DND-41 (cell line): Measurements from ENCODE around the gene USP12.

ENCODE experiments used
- ATAC-seq: fragments of 200-7000 bp; cut with Tn5 transposase; 3 replicates; pipeline ENCODE4 v1.9.1; 2021; ENCODE audit warnings: low read depth; ENCODE audit not compliant: insufficient read depth
- DNase-seq: peaks from one replicate; pipeline ENCODE4 v3.0.0-alpha.2; 2020
- H2AFZ ChIP-seq: 2 replicates; pipeline ENCODE4 v1.6.0; 2012; ENCODE audit warnings: low read depth, low read length
- H3K27ac ChIP-seq: 2 replicates; pipeline ENCODE4 v1.5.1; 2012; ENCODE audit warnings: low read length, inconsistent platforms
- H3K27me3 ChIP-seq: fragments of 200-600 bp; sonication (generic); 2 replicates; pipeline ENCODE4 v1.6.0; 2012; ENCODE audit warnings: low read length, mild to moderate bottlenecking, inconsistent platforms; ENCODE audit not compliant: insufficient read depth, poor library complexity
- H3K36me3 ChIP-seq: 2 replicates; pipeline ENCODE4 v1.5.1; 2012; ENCODE audit warnings: low read length, inconsistent platforms; ENCODE audit not compliant: insufficient read depth
- H3K4me1 ChIP-seq: 2 replicates; pipeline ENCODE4 v1.5.1; 2012; ENCODE audit warnings: mild to moderate bottlenecking, low read length; ENCODE audit not compliant: insufficient read depth
- H3K4me2 ChIP-seq: 2 replicates; pipeline ENCODE4 v1.6.0; 2012; ENCODE audit warnings: mild to moderate bottlenecking, moderate library complexity, low read length, inconsistent platforms; ENCODE audit not compliant: insufficient read depth
- H3K4me3 ChIP-seq, 2 experiments: fragments of 200-600 bp in 1 of 2; shearing (Covaris generic) in 1 of 2; 2 replicates each; pipeline ENCODE4 v1.5.1; 2012 to 2016; ENCODE audit warnings: inconsistent platforms in 2 of 2, low read length in 2 of 2, mild to moderate bottlenecking in 2 of 2, low read depth in 1 of 2, moderate library complexity in 1 of 2
- H3K79me2 ChIP-seq: 2 replicates; pipeline ENCODE4 v1.6.0; 2012; ENCODE audit warnings: low read length, inconsistent platforms; ENCODE audit not compliant: insufficient read depth
- H3K9ac ChIP-seq: 2 replicates; pipeline ENCODE4 v1.6.0; 2012; ENCODE audit warnings: low read depth, mild to moderate bottlenecking, inconsistent platforms, low read length, moderate library complexity
- H3K9me3 ChIP-seq: 2 replicates; pipeline ENCODE4 v1.5.1; 2012; ENCODE audit warnings: low read length, moderate library complexity, mild to moderate bottlenecking, inconsistent platforms; ENCODE audit not compliant: insufficient read depth, severe bottlenecking
- H4K20me1 ChIP-seq: 2 replicates; pipeline ENCODE4 v1.6.0; 2012; ENCODE audit warnings: low read length; ENCODE audit not compliant: insufficient read depth
- CTCF ChIP-seq: IDR thresholded peaks from 2 replicates; pipeline ENCODE4 v1.5.1; 2012; ENCODE audit warnings: borderline replicate concordance, low read length, moderate library complexity, mild to moderate bottlenecking; ENCODE audit not compliant: poor library complexity, severe bottlenecking; ENCODE audit errors: extremely low read depth
- EZH2 ChIP-seq: IDR thresholded peaks from 3 replicates; pipeline ENCODE4 v1.6.1; 2012; ENCODE audit warnings: borderline replicate concordance, low read depth, mild to moderate bottlenecking, moderate library complexity, low read length, inconsistent platforms; ENCODE audit not compliant: severe bottlenecking

Gene USP12

GRCh38 chr13:27130979-27131623, 40.5 kb downstream of the USP12 start:
- Histone ChIP-seq H3K27ac (no peak overlapping the region), H3K4me3 (no peak overlapping the region), H3K79me2 (peaks cover 99% of the 10 kb centered on the region), H3K27me3 (no peaks in the 10 kb centered on the region), H3K4me1 (no peaks in the 10 kb centered on the region), H3K9me3 (peaks cover 8% of the 10 kb centered on the region), H3K9ac (no peak overlapping the region), H3K4me2 (no peak overlapping the region), H2AFZ (no peak overlapping the region), H3K36me3 (0 out of 2 replicates have a peak, but pooled peaks cover 3% of the 10 kb centered on the region), H4K20me1 (peaks cover 35% of the 10 kb centered on the region; the same call in 1 of the 2 replicates)
- DNase-seq (no peak), ATAC-seq (peak; percentile 37)
- TF ChIP-seq CTCF (no peak), EZH2 (no peak)

GRCh38 chr13:27130223-27130978, 41.2 kb downstream of the USP12 start:
- H4K20me1 ChIP-seq: peaks cover 32% of the 10 kb centered on the region; the same call in 1 of the 2 replicates
- peaks cover 15% of the 10 kb centered on the region for H3K9me3 ChIP-seq
- DNase-seq (no peak), ATAC-seq (no peak)
- peaks cover 100% of the 10 kb centered on the region for H3K79me2 ChIP-seq
- H3K27ac ChIP-seq: no peak overlapping the region
- no peak overlapping the region for H3K9ac ChIP-seq
- H3K27me3 ChIP-seq: no peaks in the 10 kb centered on the region
- H3K36me3 ChIP-seq: peaks cover 6% of the 10 kb centered on the region
- no peak for TF ChIP-seq EZH2
- no peak for TF ChIP-seq CTCF
- no peak overlapping the region for H3K4me3 ChIP-seq
- H3K4me2 ChIP-seq: no peak overlapping the region
- H3K4me1 ChIP-seq: no peaks in the 10 kb centered on the region
- no peak overlapping the region for H2AFZ ChIP-seq

GRCh38 chr13:27128825-27129627, 42.6 kb downstream of the USP12 start:
- TF ChIP-seq CTCF (no peak), EZH2 (no peak)
- DNase-seq: no peak
- peaks cover 27% of the 10 kb centered on the region; the same call in 1 of the 2 replicates for H4K20me1 ChIP-seq

More at GRCh38 chr13:27128825-27129627, 42.6 kb downstream of the USP12 start:
- H2AFZ ChIP-seq: no peak overlapping the region
- peaks cover 99% of the 10 kb centered on the region for H3K79me2 ChIP-seq
- no peak overlapping the region for H3K9ac ChIP-seq
- no peak overlapping the region for H3K4me2 ChIP-seq
- no peak overlapping the region for H3K4me3 ChIP-seq
- no peak for ATAC-seq
- H3K9me3 ChIP-seq: peaks cover 25% of the 10 kb centered on the region
- no peaks in the 10 kb centered on the region for H3K4me1 ChIP-seq
- no peak overlapping the region for H3K27ac ChIP-seq
- H3K36me3 ChIP-seq: peaks cover 14% of the 10 kb centered on the region
- H3K27me3 ChIP-seq: no peaks in the 10 kb centered on the region
